GM21825 (cell line): ENCODE measurements around the gene COQ8A.
"Not testable (repeated sequence)": the region's sequence is repeated elsewhere in the genome, so short reads cannot be mapped to it uniquely, and the experiment has no call there.

ENCODE experiments used
- ATAC-seq: cut with Tn5 transposase; IDR thresholded peaks from one replicate; pipeline ENCODE4 v1.9.1; 2021; ENCODE audit warnings: mild to moderate bottlenecking, moderate library complexity; ENCODE audit not compliant: unreplicated experiment

Gene COQ8A

DNA sequence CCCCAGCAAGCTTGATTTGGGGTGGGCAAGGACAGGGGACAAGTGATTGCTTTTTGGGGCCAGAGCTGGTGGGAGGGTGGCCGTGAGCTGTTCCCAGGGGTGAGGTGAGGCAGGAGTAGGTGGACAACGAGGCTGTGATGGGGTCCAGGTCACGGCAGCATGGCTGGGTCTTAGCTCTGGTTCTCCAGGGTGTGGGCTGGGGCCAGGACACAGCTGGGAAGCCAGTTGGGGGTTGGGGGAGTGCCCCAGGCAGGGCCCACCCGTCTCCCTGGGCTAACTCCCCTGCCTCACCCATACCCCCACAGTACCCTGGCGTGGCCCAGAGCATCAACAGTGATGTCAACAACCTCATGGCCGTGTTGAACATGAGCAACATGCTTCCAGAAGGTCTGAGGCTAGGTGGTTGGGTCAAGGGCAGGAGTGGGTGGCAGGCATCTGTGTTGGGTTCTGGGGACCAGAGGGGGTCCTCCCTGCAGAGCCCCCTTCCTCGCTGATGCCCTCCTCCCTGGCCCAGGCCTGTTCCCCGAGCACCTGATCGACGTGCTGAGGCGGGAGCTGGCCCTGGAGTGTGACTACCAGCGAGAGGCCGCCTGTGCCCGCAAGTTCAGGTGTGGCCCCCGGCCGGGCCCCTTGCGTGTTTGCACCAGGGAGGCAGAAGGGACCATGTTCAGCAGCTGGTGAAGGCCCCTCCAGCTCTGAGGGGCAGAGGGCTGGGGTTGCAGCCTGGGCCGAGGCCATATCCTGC lies 43.3 kb downstream of the COQ8A start:
- no peak for ATAC-seq

DNA sequence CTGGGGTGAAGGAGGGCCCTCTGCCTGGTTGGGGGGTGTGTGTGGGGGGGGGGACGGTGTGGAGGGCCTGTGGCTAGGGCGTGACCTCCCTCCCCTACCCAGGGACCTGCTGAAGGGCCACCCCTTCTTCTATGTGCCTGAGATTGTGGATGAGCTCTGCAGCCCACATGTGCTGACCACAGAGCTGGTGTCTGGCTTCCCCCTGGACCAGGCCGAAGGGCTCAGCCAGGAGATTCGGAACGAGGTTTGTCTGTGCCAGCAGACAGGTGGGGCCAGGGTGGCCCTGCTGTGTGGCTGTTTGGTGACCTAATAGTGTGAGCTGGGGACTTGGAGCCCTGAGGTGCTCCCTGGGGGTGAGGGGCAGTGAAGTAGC lies 43.9 kb downstream of the COQ8A start:
- ATAC-seq: no peak

DNA sequence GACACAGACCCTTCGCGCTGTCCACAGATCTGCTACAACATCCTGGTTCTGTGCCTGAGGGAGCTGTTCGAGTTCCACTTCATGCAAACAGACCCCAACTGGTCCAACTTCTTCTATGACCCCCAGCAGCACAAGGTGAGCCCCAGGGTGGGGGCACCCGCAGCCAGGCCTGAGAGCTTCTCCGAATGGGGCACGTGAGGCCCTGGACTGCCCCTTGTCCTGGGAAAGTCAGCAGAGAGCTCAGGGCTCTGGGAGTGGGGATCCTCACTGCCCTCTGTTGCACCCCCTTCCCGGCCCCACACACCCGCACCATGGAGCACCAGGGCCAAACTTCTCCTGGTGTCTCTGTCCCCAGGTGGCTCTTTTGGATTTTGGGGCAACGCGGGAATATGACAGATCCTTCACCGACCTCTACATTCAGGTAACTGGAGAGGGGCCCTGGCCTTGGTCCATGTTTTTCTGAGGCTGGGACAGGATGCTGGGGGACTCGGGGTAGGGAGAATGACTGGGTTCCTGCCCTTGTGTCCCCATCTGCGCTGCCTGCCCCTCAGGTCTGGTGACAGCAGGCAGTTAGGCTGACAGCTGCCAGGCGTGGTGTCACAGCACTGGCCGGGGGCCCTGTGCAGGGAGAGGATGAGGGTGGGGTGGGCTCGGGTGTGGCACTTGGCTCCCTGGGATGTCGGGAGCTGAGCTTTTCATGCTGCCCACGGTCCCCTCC lies 44.6 kb downstream of the COQ8A start:
- ATAC-seq: no peak

DNA sequence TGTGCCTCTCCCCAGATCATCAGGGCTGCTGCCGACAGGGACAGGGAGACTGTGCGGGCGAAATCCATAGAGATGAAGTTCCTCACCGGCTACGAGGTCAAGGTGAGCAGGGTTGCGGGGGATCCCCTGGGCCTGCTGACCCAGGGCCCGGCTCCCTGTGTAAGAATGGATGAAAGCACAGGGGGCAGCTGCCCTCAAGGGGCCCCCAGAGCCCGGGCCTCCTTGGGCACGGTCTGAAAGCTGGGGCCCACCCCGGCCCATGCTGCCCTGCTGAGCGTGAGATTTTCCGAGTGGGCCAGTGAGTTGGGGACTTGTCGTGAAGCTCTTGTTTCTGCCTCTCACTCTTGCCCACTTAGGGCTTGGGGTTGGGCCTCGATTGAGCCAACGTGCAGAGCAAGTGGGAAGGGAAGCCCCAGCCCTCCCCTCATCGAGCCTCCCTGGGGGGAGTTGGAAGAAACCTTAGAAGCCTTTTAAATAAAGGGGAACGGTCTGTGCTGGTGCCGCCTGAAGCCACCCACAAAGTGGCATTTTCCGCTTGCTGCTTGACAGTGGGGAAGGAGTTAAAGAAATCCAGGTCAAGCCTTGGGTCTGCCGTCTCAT lies 45.2 kb downstream of the COQ8A start:
- no peak for ATAC-seq

DNA sequence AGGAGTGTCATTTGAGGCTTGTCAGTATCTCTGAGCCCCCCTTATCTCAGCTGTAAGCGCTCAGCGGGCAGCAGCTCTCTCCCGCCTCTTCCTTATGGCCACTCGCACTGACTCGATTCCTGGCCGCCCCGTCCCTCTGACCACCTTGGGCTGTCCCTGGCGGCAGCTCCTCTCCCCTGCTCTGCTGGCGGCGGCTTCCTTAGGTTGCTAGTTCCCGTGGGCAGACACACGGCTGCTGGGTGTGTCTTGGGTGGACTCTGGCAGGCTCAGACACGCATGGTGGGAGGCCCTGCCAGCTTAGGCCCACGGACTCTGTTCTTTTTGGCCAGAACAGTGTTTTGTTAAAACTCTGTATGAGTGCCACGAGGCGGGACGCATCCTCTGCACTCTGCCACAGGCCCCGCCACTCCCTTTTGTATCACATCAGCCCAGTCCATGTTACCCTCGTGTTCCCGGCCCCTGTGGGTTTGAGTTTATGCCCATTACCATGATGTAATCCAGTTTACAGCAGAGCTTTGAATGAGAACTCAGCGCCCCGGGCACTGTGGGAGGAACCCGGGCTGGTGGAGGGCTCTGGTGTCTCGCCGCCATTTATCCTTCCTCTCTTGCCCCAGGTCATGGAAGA lies 45.9 kb downstream of the COQ8A start:
- no peak for ATAC-seq

DNA sequence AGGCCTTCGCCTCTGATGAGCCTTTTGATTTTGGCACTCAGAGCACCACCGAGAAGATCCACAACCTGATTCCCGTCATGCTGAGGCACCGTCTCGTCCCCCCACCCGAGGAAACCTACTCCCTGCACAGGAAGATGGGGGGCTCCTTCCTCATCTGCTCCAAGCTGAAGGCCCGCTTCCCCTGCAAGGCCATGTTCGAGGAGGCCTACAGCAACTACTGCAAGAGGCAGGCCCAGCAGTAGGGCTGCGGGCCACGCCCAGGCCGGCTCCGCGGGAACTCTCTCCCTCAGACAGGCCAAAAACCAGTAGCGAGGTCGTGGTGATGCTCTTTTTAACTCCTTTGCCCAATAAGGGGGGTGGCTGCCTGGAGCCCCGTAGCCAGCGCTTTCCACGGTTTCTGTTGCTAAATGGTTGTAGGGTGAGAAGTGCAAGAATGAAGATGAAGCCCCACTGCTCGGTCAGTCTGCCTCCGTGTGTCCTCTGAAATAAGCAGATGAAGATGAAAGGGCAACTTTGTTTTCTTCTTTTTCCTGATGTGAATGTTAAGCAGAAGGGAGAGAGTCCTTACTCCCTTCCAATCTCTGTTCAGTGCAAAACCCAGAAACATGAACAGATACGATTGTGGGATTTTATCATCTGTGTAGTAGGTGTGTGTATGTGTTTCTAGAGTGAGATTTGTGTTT lies 46.5 kb downstream of the COQ8A start:
- no peak for ATAC-seq

DNA sequence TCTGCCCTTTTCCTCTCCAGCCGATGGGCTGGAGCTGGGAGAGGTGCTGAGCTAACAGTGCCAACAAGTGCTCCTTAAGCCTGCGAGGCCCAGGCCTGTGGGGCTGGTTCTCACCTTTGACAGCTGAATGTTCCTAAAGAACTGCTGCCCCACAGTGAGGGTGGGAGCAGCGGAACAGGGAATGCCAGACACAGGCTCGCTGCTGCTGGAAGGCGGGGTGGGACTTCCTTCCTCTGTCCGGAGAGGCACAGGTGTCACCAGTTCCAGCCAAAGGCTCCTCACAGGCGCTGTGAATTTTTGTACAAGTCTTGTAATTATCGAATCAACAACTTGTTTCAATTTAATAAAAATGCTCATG lies 47.1 kb downstream of the COQ8A start:
- ATAC-seq: no peak

DNA sequence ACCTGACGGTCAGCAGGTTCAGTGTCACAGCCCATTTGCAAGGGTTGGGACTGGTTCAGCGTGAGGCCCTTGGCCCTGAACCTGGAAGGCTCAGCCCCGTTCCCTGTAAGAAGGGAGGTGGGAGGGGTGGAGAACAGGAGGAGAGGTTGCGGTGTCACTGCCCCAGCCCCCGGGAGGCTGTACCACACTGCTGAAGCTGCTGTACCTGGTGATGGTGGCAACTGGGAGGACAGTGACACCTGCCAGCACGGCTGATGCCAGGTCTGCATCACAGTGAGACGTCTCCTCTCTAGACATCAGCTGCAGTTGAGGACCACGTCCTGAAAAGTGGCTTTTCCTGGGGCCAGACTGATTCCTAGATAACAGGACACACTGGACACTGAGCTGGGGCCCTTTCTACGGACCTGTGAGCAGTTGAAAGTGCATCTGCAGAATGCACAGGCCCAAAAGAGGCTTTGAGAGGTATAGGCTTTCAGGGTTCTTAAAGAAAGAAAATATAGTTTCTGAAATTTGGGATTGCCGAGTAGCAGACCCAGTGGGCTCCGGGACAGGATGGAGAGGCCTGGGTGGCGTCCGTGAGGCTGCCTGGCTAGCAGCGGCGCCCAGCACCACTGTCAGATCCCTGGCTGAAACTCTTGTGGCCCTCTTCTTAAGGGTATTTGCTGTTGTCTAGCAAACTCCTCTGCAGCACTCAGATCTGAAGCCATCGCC lies 47.7 kb downstream of the COQ8A start:
- no peak for ATAC-seq

DNA sequence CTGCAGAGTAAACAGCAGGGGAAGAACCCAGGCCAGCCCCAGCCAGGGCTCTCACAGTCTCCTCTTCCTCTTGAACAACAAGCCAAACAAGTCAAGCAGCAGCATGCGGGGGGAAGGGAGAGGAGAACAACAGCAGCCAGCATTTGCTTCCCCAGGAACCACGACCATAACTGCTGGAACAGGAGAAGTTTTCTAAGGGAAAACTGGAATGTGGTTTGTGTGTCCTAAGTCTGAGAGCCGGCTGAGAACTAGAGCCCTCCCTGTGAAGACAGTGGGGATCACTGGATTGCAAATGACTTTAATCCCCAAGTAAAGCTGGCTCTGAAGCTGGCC lies 48.2 kb downstream of the COQ8A start:
- no peak for ATAC-seq

DNA sequence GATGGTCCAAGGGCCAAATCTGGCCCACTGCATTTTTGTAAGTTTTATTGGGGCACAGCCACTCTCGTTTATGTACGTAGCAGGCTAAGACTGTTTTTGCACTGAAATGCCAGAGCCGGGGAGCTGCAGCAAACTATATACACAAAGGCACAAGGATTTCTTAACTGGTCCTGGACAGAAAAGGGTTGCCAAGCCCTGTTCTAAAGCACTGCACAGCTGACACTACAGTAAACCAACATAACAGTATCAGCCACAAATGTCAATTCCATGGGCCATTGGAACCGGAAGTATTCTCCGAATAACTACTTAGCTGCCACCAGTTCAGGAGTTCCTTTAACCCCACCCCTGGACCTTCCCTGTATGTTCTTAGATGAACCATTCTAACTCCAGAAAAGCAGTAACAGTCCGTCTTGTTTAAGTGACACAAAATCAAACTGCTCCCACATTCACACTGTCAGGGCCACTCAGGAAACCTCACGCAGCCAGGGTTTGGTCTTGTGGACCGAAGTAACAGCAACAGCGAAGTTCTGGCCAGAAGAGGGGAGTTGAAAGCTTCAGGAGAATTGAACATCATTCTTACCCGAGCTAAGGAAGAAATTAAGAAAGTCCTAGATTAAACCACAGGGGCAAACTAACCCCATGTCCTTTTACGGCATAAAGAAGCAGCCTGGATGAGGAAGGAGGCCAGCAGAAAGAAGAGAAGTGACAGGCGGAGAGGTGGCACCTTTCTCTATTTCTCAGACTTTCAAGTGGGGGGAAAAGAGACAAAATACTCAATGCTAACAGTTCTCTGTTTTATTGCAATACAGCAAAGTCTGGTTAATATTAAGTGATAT lies 49.2 kb downstream of the COQ8A start:
- no peak for ATAC-seq

DNA sequence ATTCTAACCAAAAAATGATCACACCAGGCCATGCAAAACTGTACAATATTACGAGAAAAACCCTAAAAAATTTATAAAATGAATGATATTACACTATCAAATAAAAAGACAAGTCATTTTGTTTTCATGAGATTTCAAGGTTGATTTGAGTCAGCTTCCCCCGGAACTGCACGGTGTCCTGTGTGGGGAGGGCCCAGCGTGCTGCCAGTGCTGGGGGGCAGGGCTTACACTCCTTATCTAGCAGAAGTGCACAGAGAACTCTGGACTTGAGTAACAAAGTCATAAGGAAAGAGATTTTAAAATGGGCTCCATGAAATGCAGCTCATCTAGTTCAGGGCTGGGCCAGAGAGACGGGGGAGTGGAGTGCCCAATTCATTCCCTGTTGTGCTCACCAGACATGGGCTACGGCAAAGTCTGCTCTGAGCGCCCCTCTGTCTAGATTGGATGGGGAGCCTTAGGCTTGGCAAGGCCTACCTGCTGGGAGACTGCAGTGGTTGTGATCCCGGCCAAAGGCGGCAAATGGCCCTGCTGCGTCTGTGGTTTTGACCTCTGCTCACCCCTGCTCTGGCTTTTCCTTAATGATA lies 50.1 kb downstream of the COQ8A start:
- ATAC-seq: peak; percentile 77

DNA sequence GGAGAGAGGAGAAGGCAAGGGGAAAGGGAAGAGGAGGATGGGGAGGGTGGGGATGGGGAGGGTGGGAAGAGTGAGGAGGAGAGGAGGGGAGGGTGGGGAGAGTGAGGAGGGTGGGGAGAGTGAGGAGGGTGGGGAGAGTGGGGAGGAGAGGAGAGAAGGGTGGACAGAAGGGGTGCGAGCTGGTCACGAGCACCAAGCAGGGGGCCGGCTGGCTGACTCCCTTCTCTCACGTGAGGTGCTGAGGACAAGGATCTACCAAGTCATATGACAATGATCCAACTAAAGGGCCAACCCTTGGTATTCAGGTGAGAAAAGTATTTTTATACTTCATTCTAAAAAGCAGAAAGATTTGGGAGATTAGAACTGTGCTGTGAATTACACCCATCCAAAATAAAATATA lies 51.8 kb downstream of the COQ8A start:
- ATAC-seq: no peak

DNA sequence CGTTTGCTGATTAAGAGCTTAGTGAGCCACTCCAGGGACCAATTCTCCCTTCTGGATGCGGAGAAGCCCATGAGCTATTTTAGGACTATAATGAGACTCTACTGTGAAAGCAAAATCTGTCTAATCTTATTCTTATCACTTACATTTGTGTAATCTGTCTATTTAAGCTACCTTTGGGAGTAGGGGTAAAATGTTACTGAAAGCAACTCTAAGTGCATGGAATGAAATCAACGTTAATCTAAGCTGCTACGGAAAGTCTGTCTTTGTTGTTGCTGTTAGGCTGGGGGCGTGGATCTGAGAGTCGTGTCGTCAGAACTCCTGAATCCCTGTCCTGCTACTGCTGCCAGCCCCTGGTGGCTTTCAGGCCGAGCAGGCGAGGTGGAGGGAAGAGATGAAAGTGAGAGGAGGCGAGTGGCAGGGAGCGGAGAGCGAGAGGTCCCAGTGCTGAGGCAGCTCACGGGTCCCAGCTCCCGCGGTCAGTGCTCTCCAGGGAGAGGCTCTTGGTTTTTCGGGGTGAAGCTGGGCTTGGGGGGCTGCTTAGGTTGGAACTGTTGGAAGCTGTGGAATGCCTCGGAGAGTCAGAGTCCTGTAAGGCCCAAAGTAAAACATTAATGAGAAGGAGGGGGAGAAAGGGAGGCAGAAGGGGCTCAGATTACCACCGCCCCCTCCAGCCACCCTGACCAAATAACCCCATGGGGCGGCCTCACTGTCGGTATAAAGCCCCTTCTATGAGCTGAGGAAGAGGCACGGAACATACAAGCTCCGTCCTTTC lies 53.9 kb downstream of the COQ8A start:
- no peak for ATAC-seq

DNA sequence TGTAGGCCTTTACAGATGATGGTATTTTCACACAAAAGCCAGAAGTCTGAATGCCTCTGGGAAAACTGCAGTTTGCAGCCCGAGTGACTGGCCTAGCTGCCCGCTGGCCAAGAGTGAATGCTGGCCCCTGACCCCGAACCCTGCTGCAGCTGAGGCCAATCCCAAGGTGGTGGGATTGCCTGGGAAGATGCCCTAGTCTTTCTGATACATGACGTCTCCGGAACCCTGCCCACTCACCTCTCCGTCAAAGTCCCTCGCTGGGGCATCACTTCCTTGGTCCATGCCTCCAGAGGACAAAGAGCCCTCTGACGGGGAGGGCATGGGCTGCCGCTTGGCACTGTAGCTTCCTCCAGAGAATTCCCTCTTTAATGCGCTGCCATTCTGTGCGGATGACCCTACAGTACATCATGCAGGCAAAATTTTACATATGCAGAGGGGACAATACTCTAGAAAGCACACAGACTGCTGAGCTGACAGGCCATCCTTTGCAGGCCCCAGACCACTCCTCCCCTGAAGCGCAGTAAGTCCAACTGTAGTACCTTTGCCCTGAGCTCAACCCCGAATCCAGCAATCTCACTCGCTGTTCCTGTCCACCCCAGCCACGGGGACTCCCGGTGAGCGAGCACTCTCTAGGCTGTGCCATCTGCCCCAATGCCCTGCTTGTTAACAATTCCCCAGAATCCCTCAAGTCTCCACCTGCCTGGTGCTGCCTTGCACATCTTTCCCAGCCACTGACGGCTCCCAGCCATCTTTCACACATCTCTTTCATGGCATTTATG lies 54.7 kb downstream of the COQ8A start:
- ATAC-seq: no peak

DNA sequence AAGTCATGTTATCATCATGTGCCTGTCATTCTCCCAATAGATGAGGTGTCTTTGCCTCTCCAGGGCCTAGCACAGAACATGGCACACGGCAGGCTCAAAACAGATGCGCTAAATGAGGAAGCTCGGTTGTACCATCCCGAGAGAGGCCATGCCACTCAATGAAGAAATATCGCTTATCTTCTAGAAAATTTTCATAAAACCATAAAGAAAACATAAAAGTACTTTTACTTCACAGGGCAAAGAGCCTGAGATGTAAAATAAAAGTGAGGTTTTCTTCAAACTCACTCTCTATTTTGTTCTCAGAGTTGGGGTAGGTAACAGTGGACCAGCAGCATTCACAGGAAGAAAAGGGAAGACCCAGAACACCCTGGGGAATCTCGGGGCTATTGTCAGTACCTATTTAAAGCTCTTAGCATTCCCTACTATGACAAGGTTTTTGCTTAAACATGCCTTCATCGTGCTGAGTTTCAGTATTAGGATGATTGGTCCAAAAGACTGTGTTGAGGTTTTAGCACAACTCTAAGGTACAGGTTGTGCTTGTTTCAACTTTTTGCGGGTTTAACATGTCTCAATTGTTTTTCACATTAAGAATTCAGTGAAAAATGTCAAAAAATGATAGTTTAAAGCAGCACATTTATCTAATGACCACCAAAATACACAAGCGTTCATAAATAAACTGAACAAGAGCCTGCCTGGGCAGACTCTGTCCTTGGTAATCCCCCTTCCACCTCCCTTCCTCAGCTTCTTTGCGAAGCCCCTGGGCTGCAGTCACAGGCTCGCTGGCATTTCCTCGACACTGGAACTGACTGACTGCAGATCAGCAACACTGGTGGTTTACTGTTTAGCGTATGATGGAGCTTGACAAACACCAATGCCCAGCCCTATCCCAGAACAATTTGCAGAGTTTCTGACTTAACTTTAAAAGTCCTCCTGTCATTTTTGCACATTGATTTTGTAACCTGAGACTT lies 55.6 kb downstream of the COQ8A start:
- peak; percentile 98 for ATAC-seq

DNA sequence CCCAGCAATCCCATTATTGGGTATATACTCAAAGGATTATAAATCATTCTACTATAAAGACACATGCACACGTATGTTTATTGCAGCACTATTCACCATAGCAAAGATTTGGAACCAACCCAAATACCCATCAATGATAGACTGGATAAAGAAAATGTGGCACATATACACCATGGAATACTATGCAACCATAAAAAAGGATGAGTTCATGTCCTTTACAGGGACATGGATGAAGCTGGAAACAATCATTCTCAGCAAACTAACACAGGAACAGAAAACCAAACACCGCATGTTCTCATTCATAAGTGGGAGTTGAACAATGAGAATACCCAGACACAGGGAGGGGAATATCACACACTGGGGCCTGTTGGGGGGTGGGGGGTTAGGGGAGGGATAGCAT lies 59.5 kb downstream of the COQ8A start:
- not testable (repeated sequence) for ATAC-seq

DNA sequence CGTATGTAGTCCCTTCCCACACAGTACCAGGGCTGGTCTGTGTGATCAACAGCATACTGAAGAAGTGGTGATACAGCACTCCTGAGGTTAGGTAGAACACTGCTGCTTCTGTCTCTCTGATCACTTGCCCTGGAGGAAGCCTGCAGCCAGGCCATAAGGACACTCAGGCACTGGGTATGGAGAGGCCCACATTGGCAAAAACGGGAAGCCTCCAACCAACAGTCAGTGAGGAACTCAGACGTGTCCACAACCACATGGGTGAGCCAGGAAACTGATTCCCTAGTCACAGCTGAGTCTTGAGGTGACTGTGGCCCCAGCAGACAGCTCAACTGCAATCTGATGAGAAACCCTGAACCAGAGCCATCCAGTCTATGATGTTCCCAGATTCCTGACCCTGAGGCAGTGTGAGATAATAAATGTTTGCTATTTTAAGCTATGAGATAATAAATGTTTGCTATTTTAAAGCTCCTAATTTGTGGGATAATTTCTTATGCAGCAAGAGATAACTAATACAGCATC lies 62.5 kb downstream of the COQ8A start:
- no peak for ATAC-seq
